Uterus (tissue), 2 donors: ENCODE measurements around the gene EEF1AKMT4.

Experiments
- CTCF ChIP-seq, 4 experiments: fragments of 200-600 bp in 2 of 4; fragments of 450-650 bp in 2 of 4; sonication (generic) in 2 of 4; IDR thresholded peaks; one replicate each; pipeline ENCODE4 v1.5.1; 2016 to 2019; ENCODE audit warnings: antibody characterized with exemption in 4 of 4, mild to moderate bottlenecking in 2 of 4, moderate library complexity in 1 of 4
- POLR2A ChIP-seq, 2 donors: fragments of 450-650 bp; IDR thresholded peaks; one replicate each; pipeline ENCODE4 v1.6.1; 2016; ENCODE audit warnings: antibody characterized with exemption in 2 of 2, mild to moderate bottlenecking in 1 of 2, moderate library complexity in 1 of 2

DNA sequence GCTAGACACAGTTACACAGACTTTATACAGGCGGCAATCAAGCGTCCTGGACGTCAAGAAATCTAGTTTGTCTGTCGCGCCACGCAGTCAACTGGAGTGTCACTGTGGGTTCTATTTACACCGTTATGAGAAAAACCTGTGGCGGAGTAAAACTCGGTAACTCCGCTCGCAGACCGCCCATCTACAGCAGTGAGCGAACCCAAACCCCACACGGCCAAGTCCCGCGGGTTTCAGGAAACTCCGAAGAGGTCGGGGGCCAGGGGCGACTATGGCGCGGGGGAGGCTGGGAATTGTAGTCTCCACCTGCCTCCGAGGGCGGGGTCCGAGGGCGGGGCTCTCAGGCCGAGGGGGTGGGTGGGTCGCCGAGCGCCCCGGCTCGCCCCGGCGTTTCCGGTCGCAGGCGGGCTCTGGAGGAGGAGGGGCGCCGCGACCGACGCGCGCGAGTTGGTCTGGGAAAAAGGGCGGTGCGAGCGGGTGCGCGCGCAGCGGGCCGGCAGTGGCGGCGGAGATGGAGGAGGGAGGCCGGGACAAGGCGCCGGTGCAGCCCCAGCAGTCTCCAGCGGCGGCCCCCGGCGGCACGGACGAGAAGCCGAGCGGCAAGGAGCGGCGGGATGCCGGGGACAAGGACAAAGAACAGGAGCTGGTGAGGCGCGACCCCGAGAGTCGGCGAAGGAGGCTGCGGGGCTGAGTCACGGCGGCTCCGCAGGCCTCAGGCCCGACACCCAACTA, 49.5 kb downstream of the EEF1AKMT4 start, which contains the start of gene PSMD2:
- TF ChIP-seq CTCF (IDR thresholded peaks at IDR 0.05) (peak in 1 of 4 experiments; percentile 12), POLR2A (IDR thresholded peaks at IDR 0.05) (peak; percentile 51 to 84)
